ENCODE measurements around the gene SH3BP4.

The SH3BP4 gene

GRCh38 chr2:234964631-234965461, 13.0 kb downstream of the SH3BP4 start:
- DNase-seq (ENCODE audit: low spot score) = no peak

- DNase-seq (ENCODE audit: low spot score) = no peak
These were observed 14.5 kb downstream of the SH3BP4 start for GRCh38 chr2:234966340-234966739.

- DNase-seq (ENCODE audit: low spot score) = no peak
These were observed 15.5 kb downstream of the SH3BP4 start for GRCh38 chr2:234967201-234967869.

- DNase-seq (ENCODE audit: low spot score) = no peak
These were observed 16.0 kb downstream of the SH3BP4 start for GRCh38 chr2:234967870-234968208.

DNA sequence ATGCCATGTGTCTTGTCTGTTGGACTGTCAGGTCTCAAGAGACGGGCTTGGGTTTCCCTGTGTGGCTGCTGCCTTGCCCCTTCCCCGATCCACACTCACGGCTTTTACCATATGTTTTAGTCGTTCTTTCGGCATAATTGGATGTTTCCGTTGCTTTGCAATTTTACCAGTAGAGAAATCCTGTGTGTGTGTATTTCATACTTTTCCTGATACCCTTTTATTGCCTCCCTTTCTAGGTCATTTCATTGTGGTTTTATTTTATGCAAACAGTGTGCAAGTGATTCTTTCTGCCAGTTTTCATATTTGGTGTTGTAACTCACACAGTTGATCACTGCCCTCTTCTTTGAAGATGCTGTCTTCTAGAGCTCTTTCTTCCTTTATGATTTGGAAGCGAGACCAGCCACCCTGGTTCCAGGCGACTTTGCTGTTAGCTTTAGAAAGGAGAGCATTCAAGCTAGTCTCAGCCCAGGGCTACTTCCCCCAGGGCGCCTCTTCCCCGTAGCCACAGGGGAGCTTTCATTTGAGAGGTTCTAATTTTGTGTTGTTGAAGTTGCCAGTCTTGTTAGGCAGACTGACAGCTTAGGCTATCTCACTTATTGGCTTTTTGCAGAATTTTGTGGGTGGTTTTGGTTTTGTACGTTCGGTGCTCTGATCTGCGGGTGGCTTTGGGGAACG, 17.0 kb downstream of the SH3BP4 start:
- DNase-seq (ENCODE audit: low spot score) = peak; percentile 22

DNA sequence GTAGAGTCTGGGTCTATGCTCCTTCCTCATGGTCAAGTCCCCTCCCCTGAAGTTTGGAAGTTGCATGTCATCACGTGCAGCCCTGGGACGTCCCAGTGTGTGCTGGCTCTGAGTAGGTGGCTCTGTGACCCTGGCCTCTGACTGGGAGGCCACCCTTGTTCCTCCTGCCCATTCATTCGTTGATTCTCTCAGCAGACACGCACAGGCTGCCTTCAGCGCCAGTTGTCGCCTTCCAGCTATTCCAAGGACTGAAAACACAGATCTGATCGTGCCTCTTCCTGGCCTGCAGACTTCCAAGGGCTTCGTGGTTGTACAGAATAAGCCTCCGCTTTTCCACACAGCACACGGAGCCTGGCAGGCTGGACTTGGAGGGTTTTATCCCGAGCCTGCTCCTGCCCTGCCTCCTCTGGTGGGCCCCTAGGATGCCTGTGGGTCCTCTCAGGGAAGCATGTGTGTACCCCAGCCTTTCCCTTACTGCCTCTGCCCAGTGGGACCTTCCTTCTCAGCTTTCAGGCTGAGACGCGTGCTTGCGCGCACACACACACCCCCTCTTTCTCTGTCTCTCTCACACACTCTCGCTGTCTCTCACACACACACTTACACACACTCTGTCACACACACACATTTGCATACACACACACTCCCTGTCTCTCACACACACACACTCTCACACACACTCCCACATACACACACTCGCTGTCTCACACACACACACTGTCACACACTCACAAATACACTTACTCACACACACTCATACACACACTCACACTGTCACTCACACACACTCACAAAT, 17.7 kb downstream of the SH3BP4 start:
- DNase-seq (ENCODE audit: low spot score) = no peak

DNA sequence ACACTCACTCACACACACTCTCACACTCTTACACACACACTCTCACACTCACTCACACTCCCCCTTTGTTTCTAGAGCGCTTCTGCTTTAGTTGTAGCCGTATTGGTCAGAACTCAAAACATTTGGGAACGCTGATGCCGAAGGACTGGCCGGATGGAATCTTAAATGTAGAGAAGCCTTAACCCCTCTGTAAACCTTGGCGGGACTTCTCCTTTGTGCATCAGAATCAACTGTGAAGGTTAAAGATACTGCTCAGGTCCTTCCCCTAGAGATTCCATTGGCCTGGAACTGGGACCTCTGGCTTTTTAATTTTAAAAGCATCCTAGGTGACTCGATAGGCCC, 18.3 kb downstream of the SH3BP4 start:
- no peak for DNase-seq (ENCODE audit: low spot score)

DNA sequence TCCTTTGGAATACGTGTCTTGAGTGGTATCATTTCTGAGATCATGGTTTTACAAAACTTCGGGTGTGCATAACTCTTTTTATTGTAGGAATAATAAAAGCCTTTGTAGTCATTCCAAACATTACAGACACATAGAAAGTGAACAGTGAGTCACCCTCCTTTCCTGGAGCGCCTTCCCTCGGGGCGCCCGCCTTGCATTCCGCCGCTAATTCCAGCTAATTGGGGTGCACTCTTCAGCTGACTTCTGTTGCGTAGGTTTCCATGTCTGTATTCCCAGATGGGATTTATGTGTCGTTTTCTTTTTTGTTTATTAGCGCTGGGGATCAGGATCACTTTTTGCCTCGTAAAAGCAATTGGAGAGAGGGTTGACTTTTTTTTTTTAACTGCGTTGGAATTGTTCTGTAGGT, 18.7 kb downstream of the SH3BP4 start:
- no peak for DNase-seq (ENCODE audit: low spot score)

DNA sequence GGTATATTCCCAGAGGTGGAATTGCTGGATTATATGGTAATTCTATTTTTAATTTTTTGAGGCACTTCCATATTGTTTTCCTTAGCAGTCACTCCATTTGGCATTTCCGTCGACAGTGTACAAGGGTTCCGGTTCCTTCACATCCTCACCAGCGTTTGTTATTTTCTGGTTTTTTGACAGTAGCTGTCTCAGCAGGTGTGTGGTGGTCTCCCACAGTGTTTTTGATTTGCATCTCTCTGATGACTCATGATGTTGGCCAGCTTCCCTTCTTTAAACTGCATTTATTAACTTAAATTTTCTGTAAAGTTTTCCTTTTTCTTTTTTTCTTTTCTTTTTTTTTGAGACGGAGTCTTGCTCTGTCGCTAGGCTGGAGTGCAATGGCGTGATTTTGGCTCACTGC, 19.7 kb downstream of the SH3BP4 start:
- no peak for DNase-seq (ENCODE audit: low spot score)

DNA sequence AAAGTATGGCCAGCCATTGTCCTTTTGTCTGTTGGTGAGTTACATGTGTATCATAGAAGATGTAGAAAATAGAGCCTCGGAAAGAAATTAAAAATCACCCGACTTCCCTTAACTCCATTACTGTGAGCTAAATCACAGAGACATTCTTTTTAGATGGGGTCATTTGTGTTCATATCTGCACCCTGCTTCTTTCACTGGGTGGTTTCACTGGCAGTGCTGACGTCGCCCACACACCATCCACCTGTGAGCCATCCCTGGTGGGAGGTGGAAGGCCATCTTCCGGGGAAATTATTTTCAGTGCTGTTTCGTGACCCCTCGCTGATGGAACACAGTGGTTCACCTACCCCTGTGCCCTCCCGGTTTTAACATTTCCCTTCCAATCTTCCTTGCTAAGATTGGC, 21.2 kb downstream of the SH3BP4 start:
- no peak for DNase-seq (ENCODE audit: low spot score)

GRCh38 chr2:234974501-234975385, 22.9 kb downstream of the SH3BP4 start:
- no peak for DNase-seq (ENCODE audit: low spot score)

DNA sequence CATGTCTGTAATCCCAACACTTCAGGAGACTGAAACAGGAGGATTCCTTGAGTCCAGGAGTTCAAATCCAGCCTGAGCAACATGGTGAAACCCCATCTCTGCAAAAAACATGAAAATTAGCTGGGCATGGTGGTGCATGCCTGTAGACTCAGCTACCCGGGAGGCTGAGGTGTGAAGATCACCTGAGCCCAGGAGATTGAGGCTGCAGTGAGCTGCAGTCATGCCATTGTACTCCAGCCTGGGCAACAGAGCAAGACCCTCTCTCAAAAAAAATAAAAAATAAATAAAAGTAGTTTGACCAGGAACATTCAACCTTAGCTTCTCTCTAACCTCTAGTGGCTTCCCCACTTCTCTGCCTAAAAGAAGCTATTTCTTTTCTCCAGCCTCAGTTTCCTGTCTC, 23.8 kb downstream of the SH3BP4 start:
- DNase-seq (ENCODE audit: low spot score) = no peak

DNA sequence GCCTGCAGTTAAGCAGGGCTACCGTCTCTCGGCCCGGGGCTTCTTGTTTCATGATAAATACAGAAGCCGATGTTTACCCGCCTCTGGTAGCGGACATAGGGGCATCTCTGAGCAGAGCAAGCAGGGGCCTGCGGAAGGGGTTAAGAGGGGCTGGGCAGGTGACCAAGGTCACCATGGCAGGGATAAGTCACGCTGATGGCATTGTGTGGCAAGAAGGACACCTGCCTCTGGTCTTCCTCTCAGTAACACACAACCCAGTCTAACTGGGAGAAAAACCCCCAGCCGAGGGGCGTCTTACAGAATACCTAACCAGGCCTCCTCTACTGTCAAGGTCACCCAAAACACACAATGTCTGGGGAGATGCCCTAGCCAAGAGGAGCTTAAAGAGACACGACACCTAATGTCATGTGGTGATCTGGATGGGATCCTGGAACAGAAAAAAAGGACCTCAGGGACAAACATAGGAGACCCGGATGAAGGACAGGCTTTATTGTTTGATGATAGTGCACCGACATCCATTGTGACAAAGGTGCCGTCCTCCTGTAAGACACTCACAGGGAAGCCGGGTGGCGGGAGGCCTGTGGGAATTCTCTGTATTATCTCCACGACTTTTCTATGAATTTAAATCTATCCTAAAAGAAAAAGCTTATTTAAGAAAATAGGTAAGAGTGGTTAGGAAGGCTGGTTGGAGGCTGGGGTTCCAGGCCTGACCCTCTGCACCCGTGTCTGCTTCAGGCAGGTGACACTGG, 24.8 kb downstream of the SH3BP4 start:
- DNase-seq (ENCODE audit: low spot score) = no peak

DNA sequence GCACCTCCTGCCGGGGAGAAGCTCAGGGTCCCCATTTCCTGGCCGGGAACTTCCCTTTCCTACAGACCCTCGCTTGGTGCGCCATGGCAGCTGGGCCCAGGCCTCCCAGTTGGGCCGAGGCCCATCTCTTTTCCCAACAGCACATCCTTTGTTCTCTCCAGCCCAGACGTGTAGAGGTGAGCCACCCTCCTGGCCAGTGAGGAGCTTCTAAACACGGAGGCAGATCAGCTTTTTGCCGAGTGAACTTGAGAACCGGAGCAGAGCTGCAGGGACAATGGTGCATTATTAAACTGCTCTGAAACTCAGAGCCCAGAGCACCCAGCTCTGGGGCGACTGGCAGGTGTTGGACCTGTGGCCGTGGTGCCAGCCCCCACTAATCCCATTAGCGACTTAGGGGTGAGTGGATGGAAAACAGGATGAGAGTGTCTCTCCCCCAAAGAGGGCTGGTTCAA, 25.4 kb downstream of the SH3BP4 start:
- no peak for DNase-seq (ENCODE audit: low spot score)

- DNase-seq (ENCODE audit: low spot score) = no peak
These were observed 26.8 kb downstream of the SH3BP4 start for GRCh38 chr2:234978466-234979203.

- no peak for DNase-seq (ENCODE audit: low spot score)
These were observed 27.7 kb downstream of the SH3BP4 start for GRCh38 chr2:234979204-234980167.

DNA sequence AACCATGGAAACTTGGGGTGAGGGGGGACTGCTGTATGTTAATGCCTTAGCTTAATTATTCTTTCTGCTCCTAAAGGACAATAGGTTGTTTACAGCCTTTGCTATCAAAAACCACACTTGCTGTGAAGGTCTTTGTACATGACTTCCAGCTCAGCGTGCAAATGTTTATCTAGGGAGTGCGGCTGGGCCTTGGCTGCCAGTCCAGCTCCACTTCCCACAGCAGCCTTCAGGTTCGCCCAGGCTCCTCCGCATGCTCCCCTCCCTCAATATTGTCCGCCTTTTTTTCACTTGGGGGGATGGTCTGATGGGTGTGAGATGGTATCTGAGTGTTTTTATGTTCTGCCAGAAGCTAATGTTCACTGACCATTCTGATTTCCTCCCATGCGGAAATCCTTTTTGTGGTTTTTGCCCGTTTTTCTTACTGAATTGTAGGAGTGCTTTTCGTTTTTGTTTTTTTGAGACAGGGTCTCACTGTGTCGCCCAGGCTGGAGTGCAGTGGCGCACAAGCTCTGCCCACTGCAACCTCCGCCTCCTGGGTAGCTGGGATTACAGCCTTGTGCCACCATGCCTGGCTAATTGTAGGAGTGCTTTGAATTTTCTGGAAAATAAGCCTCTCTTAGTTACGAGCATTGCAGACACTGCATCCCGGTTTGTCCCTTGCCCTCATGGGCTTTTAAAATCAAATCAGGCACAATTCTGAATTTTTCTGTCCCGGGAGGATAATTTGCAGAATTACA, 28.8 kb downstream of the SH3BP4 start:
- DNase-seq (ENCODE audit: low spot score) = no peak
